ENCODE results near the gene CEP120. TPM values are rescaled to one million over a fixed set of nuclear protein-coding genes. Genes with fewer than 3 reads are reported as not detected.
A peak's percentile ranks its signal among the peaks of the same experiment; 100 is the strongest.
"Not testable (repeated sequence)": the region's sequence is repeated elsewhere in the genome, so short reads cannot be mapped to it uniquely, and the experiment has no call there.

CEP120 gene
- total RNA-seq, 1 experiment from 2014 or later: 12.6 TPM

- DNase-seq (ENCODE audit: low read depth, low spot score): no peak
- in situ Hi-C loops (cut with HindIII; ENCODE audit: low pct_unique_long_range_greater_than_20kb, low sequenced_read_pairs): no loop called here
Observed at GRCh38 chr5:123358751-123359150, 64.5 kb downstream of the CEP120 start.

DNA sequence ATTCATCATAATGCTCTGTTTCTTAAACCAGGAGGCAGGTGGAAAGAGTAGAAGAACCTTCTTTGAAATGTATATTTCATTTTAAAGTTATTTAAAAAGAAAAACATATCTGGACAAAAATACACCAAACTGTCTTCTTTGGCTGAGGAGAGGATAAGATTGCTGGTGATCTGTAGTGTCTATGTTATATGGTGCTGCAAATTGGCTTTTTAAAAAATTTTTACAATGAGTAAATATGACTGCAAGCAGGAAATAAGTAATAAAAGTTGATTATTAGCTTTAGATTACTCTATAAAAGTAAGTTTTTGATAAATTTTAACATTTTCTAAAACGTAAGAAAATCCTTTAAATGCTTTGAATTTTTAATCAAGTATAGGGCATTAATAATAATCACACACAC, 64.9 kb downstream of the CEP120 start:
- in situ Hi-C loops (cut with HindIII; ENCODE audit: low pct_unique_long_range_greater_than_20kb, low sequenced_read_pairs): no loop called here
- no peak for DNase-seq (ENCODE audit: low read depth, low spot score)

- in situ Hi-C loops (cut with HindIII; ENCODE audit: low pct_unique_long_range_greater_than_20kb, low sequenced_read_pairs): no loop called here
- no peak for DNase-seq (ENCODE audit: low read depth, low spot score)
Observed at GRCh38 chr5:123351820-123352219, 71.4 kb downstream of the CEP120 start.

GRCh38 chr5:123351240-123351639, 72.0 kb downstream of the CEP120 start:
- in situ Hi-C loops (cut with HindIII; ENCODE audit: low pct_unique_long_range_greater_than_20kb, low sequenced_read_pairs): no loop called here
- DNase-seq (ENCODE audit: low read depth, low spot score): no peak

- no peak for DNase-seq (ENCODE audit: low read depth, low spot score)
Observed at GRCh38 chr5:123350742-123351141, 72.5 kb downstream of the CEP120 start.

GRCh38 chr5:123344816-123345426, 78.3 kb downstream of the CEP120 start:
- DNase-seq (ENCODE audit: low read depth, low spot score): peak; percentile 68
- in situ Hi-C loops (cut with HindIII; ENCODE audit: low pct_unique_long_range_greater_than_20kb, low sequenced_read_pairs): no loop called here

More at GRCh38 chr5:123350742-123351141, 72.5 kb downstream of the CEP120 start:
- in situ Hi-C loops (cut with HindIII; ENCODE audit: low pct_unique_long_range_greater_than_20kb, low sequenced_read_pairs): no loop called here

DNA sequence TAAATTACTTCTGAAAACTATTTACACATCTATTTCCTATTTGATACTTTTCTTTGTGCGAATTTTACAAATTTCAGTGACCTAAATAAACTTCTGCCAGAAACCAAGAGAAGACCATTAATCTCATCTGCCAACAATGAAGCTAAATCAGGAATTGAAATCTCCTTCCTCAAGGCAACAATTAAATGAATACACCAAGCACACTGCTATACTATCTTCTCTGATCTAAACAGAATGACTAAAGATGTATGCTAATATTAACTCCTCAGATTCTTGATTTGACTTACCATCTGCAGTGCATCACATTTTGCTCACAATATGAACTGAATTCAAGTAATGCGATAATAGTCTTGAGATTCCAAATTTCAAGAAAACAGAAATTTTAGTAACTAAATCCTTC, 82.3 kb downstream of the CEP120 start:
- DNase-seq (ENCODE audit: low read depth, low spot score): no peak
- in situ Hi-C loops (cut with HindIII; ENCODE audit: low pct_unique_long_range_greater_than_20kb, low sequenced_read_pairs): no loop called here

- DNase-seq (ENCODE audit: low read depth, low spot score); in situ Hi-C loops (cut with HindIII; ENCODE audit: low pct_unique_long_range_greater_than_20kb, low sequenced_read_pairs): not testable (repeated sequence)
Observed at GRCh38 chr5:123308377-123308776, 114.8 kb downstream of the CEP120 start.

DNA sequence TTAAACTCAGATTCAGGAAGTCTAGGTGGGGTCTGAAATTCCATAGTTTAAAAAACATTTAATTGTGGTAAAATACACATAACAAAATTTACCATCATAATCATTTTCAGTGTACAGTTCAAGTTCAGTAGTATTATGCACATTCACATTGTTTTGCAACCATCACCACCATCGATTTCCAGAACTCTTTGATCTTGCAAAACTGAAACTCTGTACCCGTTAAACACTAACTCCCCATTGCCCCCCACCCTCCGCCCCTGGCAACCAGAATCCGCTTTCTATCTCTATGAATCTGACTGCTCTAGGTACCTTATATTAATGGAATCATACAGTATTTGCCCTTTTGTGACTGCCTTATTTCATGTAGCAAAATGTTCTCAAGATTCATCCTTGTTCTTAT, 117.5 kb downstream of the CEP120 start:
- no peak for DNase-seq (ENCODE audit: low read depth, low spot score)
- in situ Hi-C loops (cut with HindIII; ENCODE audit: low pct_unique_long_range_greater_than_20kb, low sequenced_read_pairs): no loop called here

DNA sequence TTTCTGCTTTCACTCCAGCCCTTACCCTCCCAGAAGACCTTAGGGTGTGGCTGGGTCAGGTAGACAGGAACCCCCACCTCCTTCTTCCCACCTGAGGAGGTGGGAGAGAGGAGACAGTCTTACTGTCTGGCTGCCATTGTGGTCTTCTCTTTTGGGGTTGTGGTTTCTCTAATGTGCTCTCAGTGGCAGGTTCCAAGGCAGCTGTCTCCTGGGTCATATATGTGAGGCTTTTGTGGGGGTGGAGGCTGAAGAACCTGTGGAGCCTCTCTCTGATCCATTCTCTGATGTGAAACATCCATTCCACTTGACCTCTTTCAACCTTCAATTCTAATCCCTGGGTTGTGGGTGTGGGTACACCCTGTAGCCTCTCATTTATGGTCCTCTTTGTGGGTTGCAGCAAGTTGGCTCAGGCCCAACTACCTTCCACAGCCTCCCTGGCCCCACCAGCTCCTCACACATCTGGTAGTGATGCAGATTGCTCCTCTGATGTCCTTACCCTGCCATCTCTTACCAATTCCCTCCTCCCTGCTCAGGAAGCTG, 118.4 kb downstream of the CEP120 start:
- in situ Hi-C loops (cut with HindIII; ENCODE audit: low pct_unique_long_range_greater_than_20kb, low sequenced_read_pairs): no loop called here
- DNase-seq (ENCODE audit: low read depth, low spot score): no peak

- in situ Hi-C loops (cut with HindIII; ENCODE audit: low pct_unique_long_range_greater_than_20kb, low sequenced_read_pairs): no loop called here
- DNase-seq (ENCODE audit: low read depth, low spot score): no peak
Observed at GRCh38 chr5:123303802-123304201, 119.4 kb downstream of the CEP120 start.

DNA sequence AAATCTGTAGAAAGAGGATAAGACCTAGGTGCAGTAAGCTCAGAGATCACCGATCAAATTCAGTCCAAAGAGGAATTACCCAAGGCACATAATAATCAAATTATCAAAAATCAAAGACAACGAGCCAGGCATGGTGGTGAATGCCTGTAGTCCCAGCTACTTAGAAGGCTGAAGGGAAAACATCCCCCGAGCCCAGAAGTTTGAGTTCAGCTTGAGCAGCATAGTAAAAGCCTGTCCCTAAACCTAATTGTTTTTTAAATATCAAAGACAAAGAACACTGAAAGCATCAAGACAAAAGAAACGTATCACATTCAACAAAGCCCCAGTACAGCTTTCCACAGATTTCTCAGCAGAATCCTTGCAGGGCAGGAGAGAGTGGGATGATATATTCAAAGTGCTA, 122.9 kb downstream of the CEP120 start:
- no peak for DNase-seq (ENCODE audit: low read depth, low spot score)
- in situ Hi-C loops (cut with HindIII; ENCODE audit: low pct_unique_long_range_greater_than_20kb, low sequenced_read_pairs): no loop called here

DNA sequence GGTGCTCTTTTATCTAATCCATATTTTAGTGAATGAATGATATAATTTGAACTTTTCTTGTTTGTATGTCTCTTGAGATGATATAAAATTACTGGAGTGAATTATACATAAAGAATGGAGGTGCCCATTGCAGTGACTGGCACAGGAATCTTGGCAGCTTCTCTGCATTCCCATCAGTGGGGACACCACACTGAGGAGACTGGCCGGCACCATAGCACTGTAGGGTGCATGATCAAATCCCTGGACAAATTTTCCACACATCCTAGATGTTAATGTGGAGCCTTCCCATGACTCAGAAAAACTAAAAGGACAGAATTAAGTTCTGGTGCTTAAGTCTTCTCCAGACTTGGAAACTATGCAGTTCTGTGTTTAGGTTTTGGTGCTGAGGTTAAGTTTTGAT, 124.1 kb downstream of the CEP120 start:
- no peak for DNase-seq (ENCODE audit: low read depth, low spot score)
- in situ Hi-C loops (cut with HindIII; ENCODE audit: low pct_unique_long_range_greater_than_20kb, low sequenced_read_pairs): no loop called here

GRCh38 chr5:123298335-123299030, 124.7 kb downstream of the CEP120 start:
- in situ Hi-C loops (cut with HindIII; ENCODE audit: low pct_unique_long_range_greater_than_20kb, low sequenced_read_pairs): no loop called here
- DNase-seq (ENCODE audit: low read depth, low spot score): no peak

GRCh38 chr5:123297866-123298265, 125.3 kb downstream of the CEP120 start:
- in situ Hi-C loops (cut with HindIII; ENCODE audit: low pct_unique_long_range_greater_than_20kb, low sequenced_read_pairs): no loop called here
- no peak for DNase-seq (ENCODE audit: low read depth, low spot score)

GRCh38 chr5:123297198-123297831, 125.9 kb downstream of the CEP120 start:
- no peak for DNase-seq (ENCODE audit: low read depth, low spot score)
- in situ Hi-C loops (cut with HindIII; ENCODE audit: low pct_unique_long_range_greater_than_20kb, low sequenced_read_pairs): no loop called here
